Left ventricle myocardium inferior (tissue), 1 donor: Measurements from ENCODE around the gene SMIM24. TPM values are rescaled to one million over a fixed set of nuclear protein-coding genes. Genes with fewer than 3 reads are reported as not detected.

Experiments
- DNase-seq: peaks from one replicate; pipeline ENCODE4 v3.0.0-alpha.2; 2020
- H3K27ac ChIP-seq: fragments of 200-600 bp; replicated peaks from 2 replicates; pipeline ENCODE4 v1.8.0; 2021
- H3K27me3 ChIP-seq: fragments of 200-600 bp; 2 replicates; pipeline ENCODE4 v1.8.0; 2021; ENCODE audit warnings: low read depth
- H3K36me3 ChIP-seq: fragments of 200-600 bp; 2 replicates; pipeline ENCODE4 v1.8.0; 2021
- H3K4me1 ChIP-seq: fragments of 200-600 bp; 2 replicates; pipeline ENCODE4 v1.8.0; 2021
- H3K4me3 ChIP-seq: fragments of 200-600 bp; 2 replicates; pipeline ENCODE4 v1.8.0; 2021; ENCODE audit warnings: mild to moderate bottlenecking, moderate library complexity
- H3K9me3 ChIP-seq: fragments of 200-600 bp; replicated peaks from 2 replicates; pipeline ENCODE4 v1.8.0; 2021
- CTCF ChIP-seq: fragments of 200-600 bp; IDR thresholded peaks from 2 replicates; pipeline ENCODE4 v1.8.0; 2021; ENCODE audit warnings: antibody characterized with exemption, mild to moderate bottlenecking, borderline replicate concordance
- intact Hi-C: fragments of 100-400 bp; cut with micrococcal nuclease; formaldehyde crosslinking; loops from one replicate; pipeline ENCODE4 v1.11.0; 2022
- total RNA-seq: library from RNA; stranded (reverse); fragmentation: NEBNext Ultra II Directional; extraction: Animal tissue kit (Norgen Biotek cat#: 25700); gene quantifications from one replicate; pipeline ENCODE4 v1.2.1, GENCODE V29; 2021
- donor health status: DM: no; HTN: yes; CAD: no; lungs with severe emphysema.

The SMIM24 gene
- total RNA-seq, 1 donor from 2014 or later: not detected

GRCh38 chr19:3526507-3527237, 46.3 kb upstream of the SMIM24 start:
- Histone ChIP-seq H3K9me3 (no peaks in the 10 kb centered on the region), H3K36me3 (peaks cover 67% of the 10 kb centered on the region), H3K4me3 (no peak overlapping the region), H3K27ac (no peak overlapping the region), H3K4me1 (no peaks in the 10 kb centered on the region), H3K27me3 (no peaks in the 10 kb centered on the region)
- intact Hi-C loops: no loop called here
- no peak for TF ChIP-seq CTCF
- DNase-seq: no peak

- no peaks in the 10 kb centered on the region for H3K27me3 ChIP-seq
- H3K9me3 ChIP-seq: no peaks in the 10 kb centered on the region
- H3K36me3 ChIP-seq: peaks cover 57% of the 10 kb centered on the region
- H3K4me3 ChIP-seq: no peak overlapping the region
- H3K27ac ChIP-seq: no peak overlapping the region
- intact Hi-C loops: no loop called here
- no peak for TF ChIP-seq CTCF
- DNase-seq: no peak
- H3K4me1 ChIP-seq: peaks cover 5% of the 10 kb centered on the region
Measured at GRCh38 chr19:3524904-3525451, 44.7 kb upstream of the SMIM24 start.

- intact Hi-C loops: no loop called here
Measured at GRCh38 chr19:3524078-3524842, 43.9 kb upstream of the SMIM24 start.

GRCh38 chr19:3523361-3524077, 43.2 kb upstream of the SMIM24 start:
- Histone ChIP-seq H3K4me1 (peaks cover 5% of the 10 kb centered on the region), H3K36me3 (peaks cover 57% of the 10 kb centered on the region), H3K9me3 (no peaks in the 10 kb centered on the region), H3K27ac (no peak overlapping the region), H3K4me3 (no peak overlapping the region), H3K27me3 (no peaks in the 10 kb centered on the region)
- DNase-seq: no peak
- intact Hi-C loops: no loop called here
- no peak for TF ChIP-seq CTCF

More at GRCh38 chr19:3524078-3524842, 43.9 kb upstream of the SMIM24 start:
- Histone ChIP-seq H3K4me3 (no peak overlapping the region), H3K9me3 (no peaks in the 10 kb centered on the region), H3K27me3 (no peaks in the 10 kb centered on the region), H3K36me3 (peaks cover 57% of the 10 kb centered on the region), H3K4me1 (peaks cover 5% of the 10 kb centered on the region), H3K27ac (no peak overlapping the region)
- TF ChIP-seq CTCF: no peak
- no peak for DNase-seq
